ENCODE measurements around the gene EXOC4. TPM values are rescaled to one million over a fixed set of nuclear protein-coding genes. Genes with fewer than 3 reads are reported as not detected.

Gene EXOC4
- total RNA-seq, 1 experiment from 2014 or later: 75.8 TPM

- no peak overlapping the region for H2AFZ ChIP-seq (ENCODE audit: low read length)
- no peak overlapping the region for H2BK5ac ChIP-seq (ENCODE audit: insufficient read length, low read length)
- no peak overlapping the region for H3K14ac ChIP-seq (ENCODE audit: insufficient read depth, low read length)
- H3K27me3 ChIP-seq (ENCODE audit: insufficient read depth, low read length): no peaks in the 10 kb centered on the region
- no peak overlapping the region for H2AK5ac ChIP-seq (ENCODE audit: insufficient read length, low read length)
- no peak overlapping the region for H3K27ac ChIP-seq (ENCODE audit: insufficient read length, low read depth, low read length)
- no peaks in the 10 kb centered on the region for H3K79me2 ChIP-seq (ENCODE audit: insufficient read depth, low read length)
- no peaks in the 10 kb centered on the region for H3K9me3 ChIP-seq (ENCODE audit: control insufficient read depth, low read depth, low read length)
- no peaks in the 10 kb centered on the region for H4K20me1 ChIP-seq (ENCODE audit: control insufficient read depth, insufficient read depth, insufficient read length)
- no peak overlapping the region for H3K4ac ChIP-seq (ENCODE audit: low read depth, low read length)
- no peaks in the 10 kb centered on the region for H3K79me1 ChIP-seq (ENCODE audit: insufficient read depth, low read depth, low read length, poor library complexity, severe bottlenecking)
- Mint-ChIP-seq H3K9me3 (peaks cover 6 to 8% of the 10 kb centered on the region in 2 experiments; a peak in 3 of 5 replicates), H3K4me1 (peaks cover 9 to 18% of the 10 kb centered on the region in 2 experiments), H3K27ac (peak overlapping the region in 1 of 3 experiments; percentile 44; a peak in 1 of 7 replicates), H3K36me3 (ENCODE audit: insufficient read depth in 1 of 3, low read depth in 3 of 3) (peaks cover 11 to 17% (median 14%) of the 10 kb centered on the region in 3 experiments), H3K4me3 (no peak overlapping the region), H3K27me3 (ENCODE audit: low read depth) (no peaks in the 10 kb centered on the region)
- no peak overlapping the region for H4K91ac ChIP-seq (ENCODE audit: insufficient read length, low read depth, low read length)
- no peak overlapping the region for H4K5ac ChIP-seq (ENCODE audit: insufficient read length, low read depth, low read length)
- no peak overlapping the region for H2BK15ac ChIP-seq (ENCODE audit: low read depth, low read length)
- DNase-seq: no peak
- no peak overlapping the region for H3K56ac ChIP-seq (ENCODE audit: insufficient read length, low read depth, low read length)
- H3K23ac ChIP-seq (ENCODE audit: insufficient read length, low read depth, low read length): no peak overlapping the region
- no peak overlapping the region for H3K4me2 ChIP-seq (ENCODE audit: insufficient read depth, insufficient read length, low read length)
- WGBS (ENCODE audit: extremely low coverage, insufficient read length, low lambda C conversion rate): no CpG with 5 or more reads among the region's 4 CpGs
- no peak overlapping the region for H3T11ph ChIP-seq (ENCODE audit: low read length)
- TF ChIP-seq, protein P1, sequence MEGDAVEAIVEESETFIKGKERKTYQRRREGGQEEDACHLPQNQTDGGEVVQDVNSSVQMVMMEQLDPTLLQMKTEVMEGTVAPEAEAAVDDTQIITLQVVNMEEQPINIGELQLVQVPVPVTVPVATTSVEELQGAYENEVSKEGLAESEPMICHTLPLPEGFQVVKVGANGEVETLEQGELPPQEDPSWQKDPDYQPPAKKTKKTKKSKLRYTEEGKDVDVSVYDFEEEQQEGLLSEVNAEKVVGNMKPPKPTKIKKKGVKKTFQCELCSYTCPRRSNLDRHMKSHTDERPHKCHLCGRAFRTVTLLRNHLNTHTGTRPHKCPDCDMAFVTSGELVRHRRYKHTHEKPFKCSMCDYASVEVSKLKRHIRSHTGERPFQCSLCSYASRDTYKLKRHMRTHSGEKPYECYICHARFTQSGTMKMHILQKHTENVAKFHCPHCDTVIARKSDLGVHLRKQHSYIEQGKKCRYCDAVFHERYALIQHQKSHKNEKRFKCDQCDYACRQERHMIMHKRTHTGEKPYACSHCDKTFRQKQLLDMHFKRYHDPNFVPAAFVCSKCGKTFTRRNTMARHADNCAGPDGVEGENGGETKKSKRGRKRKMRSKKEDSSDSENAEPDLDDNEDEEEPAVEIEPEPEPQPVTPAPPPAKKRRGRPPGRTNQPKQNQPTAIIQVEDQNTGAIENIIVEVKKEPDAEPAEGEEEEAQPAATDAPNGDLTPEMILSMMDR (conservative IDR thresholded peaks at IDR 0.05): no peak
- H3K23me2 ChIP-seq (ENCODE audit: insufficient read length, low read depth, low read length, poor library complexity, severe bottlenecking): no peaks in the 10 kb centered on the region
- no peak overlapping the region for H3K9ac ChIP-seq (ENCODE audit: extremely low read depth, insufficient read length, low read length)
- no peak overlapping the region for H2BK20ac ChIP-seq (ENCODE audit: low read depth, low read length, poor library complexity, severe bottlenecking)
- peaks cover 4% of the 10 kb centered on the region for H3K4me1 ChIP-seq (ENCODE audit: insufficient read depth, low read length)
- H2BK120ac ChIP-seq (ENCODE audit: low read depth, low read length, poor library complexity, severe bottlenecking): no peak overlapping the region
- no peak overlapping the region for H4K8ac ChIP-seq (replicated peaks; ENCODE audit: insufficient read length, low read depth, low read length)
- no peak overlapping the region for H3K18ac ChIP-seq (ENCODE audit: insufficient read length, low read depth, low read length)
- no peak overlapping the region for H2BK12ac ChIP-seq (ENCODE audit: insufficient read length, low read depth, low read length)
These were observed 112.2 kb downstream of the EXOC4 start for GRCh38 chr7:133364959-133365690.
